Activated T-helper 1 cell treated with anti-CD3 and anti-CD28 coated beads, Interleukin-12 subunit alpha, Interleukin-12 subunit beta, Interleukin-2, Interleukin-4 antibody, amounts not matched to agents 30 ng/mL and 10 ng/mL and 1 ng/mL, durations not matched to agents 14 hours and 24 hours and 36 hours (primary cell): ENCODE data around the gene DOCK9. TPM values are rescaled to one million over a fixed set of nuclear protein-coding genes. Genes with fewer than 3 reads are reported as not detected.

Experiments used
- DNase-seq: peaks from one replicate; pipeline ENCODE4 v3.0.0; 2021; ENCODE audit warnings: low spot score
- H3K27ac Mint-ChIP-seq: one replicate; pipeline ENCODE4 v1.8.0; 2021; ENCODE audit warnings: mild to moderate bottlenecking, mixed read lengths
- H3K27me3 Mint-ChIP-seq: one replicate; pipeline ENCODE4 v1.8.0; 2022; ENCODE audit warnings: mild to moderate bottlenecking, moderate library complexity, mixed read lengths; ENCODE audit not compliant: insufficient read depth
- H3K36me3 Mint-ChIP-seq: one replicate; pipeline ENCODE4 v1.8.0; 2021; ENCODE audit warnings: low read depth, mixed read lengths
- H3K4me1 Mint-ChIP-seq: one replicate; pipeline ENCODE4 v1.8.0; 2021; ENCODE audit warnings: low read depth, mixed read lengths
- H3K4me3 Mint-ChIP-seq: one replicate; pipeline ENCODE4 v1.8.0; 2021; ENCODE audit warnings: mild to moderate bottlenecking, moderate library complexity, mixed read lengths
- H3K9me3 Mint-ChIP-seq: one replicate; pipeline ENCODE4 v1.8.0; 2021; ENCODE audit warnings: mixed read lengths
- intact Hi-C: fragments of 100-400 bp; cut with micrococcal nuclease; formaldehyde crosslinking; loops from one replicate; pipeline ENCODE4 v1.15.1; 2024
- total RNA-seq: library from RNA; stranded (reverse); gene quantifications from 2 replicates; pipeline ENCODE4 v1.2.3, GENCODE V29; 2022

Gene DOCK9
- total RNA-seq, 1 donor from 2014 or later: 36.0 TPM

- no peaks in the 10 kb centered on the region for H3K27me3 Mint-ChIP-seq
- peaks cover 13% of the 10 kb centered on the region for H3K9me3 Mint-ChIP-seq
- H3K4me3 Mint-ChIP-seq: no peak overlapping the region
- intact Hi-C loops: no loop called here
- peaks cover 40% of the 10 kb centered on the region for H3K4me1 Mint-ChIP-seq
- H3K27ac Mint-ChIP-seq: no peak overlapping the region
- no peak for DNase-seq
- peaks cover 70% of the 10 kb centered on the region for H3K36me3 Mint-ChIP-seq
Measured at GRCh38 chr13:98878486-98879126, 99.3 kb downstream of the DOCK9 start.

GRCh38 chr13:98877936-98878335 is 99.9 kb downstream of the DOCK9 start:
- Mint-ChIP-seq H3K27ac (no peak overlapping the region), H3K27me3 (no peaks in the 10 kb centered on the region), H3K4me3 (no peak overlapping the region), H3K36me3 (peaks cover 73% of the 10 kb centered on the region), H3K4me1 (peaks cover 46% of the 10 kb centered on the region), H3K9me3 (peaks cover 20% of the 10 kb centered on the region)
- intact Hi-C loops: no loop called here
- DNase-seq: no peak

- peaks cover 51% of the 10 kb centered on the region for H3K4me1 Mint-ChIP-seq
- H3K36me3 Mint-ChIP-seq: peaks cover 73% of the 10 kb centered on the region
- H3K9me3 Mint-ChIP-seq: peaks cover 23% of the 10 kb centered on the region
- intact Hi-C loops: no loop called here
- peak overlapping the region; percentile 16 for H3K4me3 Mint-ChIP-seq
- H3K27me3 Mint-ChIP-seq: no peaks in the 10 kb centered on the region
- DNase-seq: no peak
- H3K27ac Mint-ChIP-seq: no peak overlapping the region
Measured at GRCh38 chr13:98877466-98877865, 100.4 kb downstream of the DOCK9 start.

- Mint-ChIP-seq H3K4me1 (peaks cover 62% of the 10 kb centered on the region), H3K9me3 (peaks cover 23% of the 10 kb centered on the region), H3K27ac (peak overlapping the region; percentile 92), H3K36me3 (peaks cover 71% of the 10 kb centered on the region), H3K27me3 (no peaks in the 10 kb centered on the region), H3K4me3 (peak overlapping the region; percentile 64)
- no peak for DNase-seq
- intact Hi-C loops: loop anchor here (1.0 to 2.0 kb wide), 5 partner anchors 15 to 213 kb away; no protein-coding TSS in a partner anchor
Measured at GRCh38 chr13:98875146-98875729, 102.6 kb downstream of the DOCK9 start.

GRCh38 chr13:98874029-98874397 is 103.9 kb downstream of the DOCK9 start:
- Mint-ChIP-seq H3K27ac (peak overlapping the region; percentile 88), H3K9me3 (peaks cover 23% of the 10 kb centered on the region), H3K4me3 (peak overlapping the region; percentile 49), H3K4me1 (peaks cover 62% of the 10 kb centered on the region), H3K36me3 (peaks cover 60% of the 10 kb centered on the region), H3K27me3 (no peaks in the 10 kb centered on the region)
- intact Hi-C loops: loop anchor here (1.0 to 5.0 kb wide), 3 partner anchors 45 to 152 kb away; no protein-coding TSS in a partner anchor
- no peak for DNase-seq

GRCh38 chr13:98873377-98874028 is 104.4 kb downstream of the DOCK9 start:
- H3K4me1 Mint-ChIP-seq: peaks cover 65% of the 10 kb centered on the region
- no peaks in the 10 kb centered on the region for H3K27me3 Mint-ChIP-seq
- peaks cover 23% of the 10 kb centered on the region for H3K9me3 Mint-ChIP-seq
- intact Hi-C loops: loop anchor here (1.0 to 5.0 kb wide), 3 partner anchors 45 to 153 kb away; no protein-coding TSS in a partner anchor
- H3K27ac Mint-ChIP-seq: peak overlapping the region; percentile 88
- peak overlapping the region; percentile 49 for H3K4me3 Mint-ChIP-seq
- no peak for DNase-seq
- peaks cover 57% of the 10 kb centered on the region for H3K36me3 Mint-ChIP-seq

GRCh38 chr13:98871727-98872126 is 106.1 kb downstream of the DOCK9 start:
- Mint-ChIP-seq H3K36me3 (peaks cover 56% of the 10 kb centered on the region), H3K27ac (no peak overlapping the region), H3K9me3 (peaks cover 23% of the 10 kb centered on the region), H3K4me1 (peaks cover 58% of the 10 kb centered on the region), H3K4me3 (no peak overlapping the region), H3K27me3 (no peaks in the 10 kb centered on the region)
- DNase-seq: no peak
- intact Hi-C loops: loop anchor here (5.0 kb wide), 1 partner anchor 116 kb away; no protein-coding TSS in a partner anchor

GRCh38 chr13:98869408-98870090 is 108.3 kb downstream of the DOCK9 start:
- Mint-ChIP-seq H3K36me3 (peaks cover 56% of the 10 kb centered on the region), H3K9me3 (peaks cover 18% of the 10 kb centered on the region), H3K4me1 (peaks cover 43% of the 10 kb centered on the region), H3K27ac (no peak overlapping the region), H3K4me3 (no peak overlapping the region), H3K27me3 (no peaks in the 10 kb centered on the region)
- DNase-seq: no peak
- intact Hi-C loops: loop anchor here (1.0 to 5.0 kb wide), 4 partner anchors 118 to 398 kb away; no protein-coding TSS in a partner anchor

- Mint-ChIP-seq H3K4me3 (no peak overlapping the region), H3K27me3 (no peaks in the 10 kb centered on the region), H3K36me3 (peaks cover 51% of the 10 kb centered on the region), H3K27ac (no peak overlapping the region), H3K4me1 (peaks cover 36% of the 10 kb centered on the region), H3K9me3 (peaks cover 13% of the 10 kb centered on the region)
- no peak for DNase-seq
- intact Hi-C loops: loop anchor here (1.0 to 5.0 kb wide), 3 partner anchors 164 to 398 kb away; no protein-coding TSS in a partner anchor
Measured at GRCh38 chr13:98868932-98869331, 108.9 kb downstream of the DOCK9 start.

GRCh38 chr13:98866882-98867281 is 111.0 kb downstream of the DOCK9 start:
- Mint-ChIP-seq H3K36me3 (peaks cover 40% of the 10 kb centered on the region), H3K4me1 (peaks cover 20% of the 10 kb centered on the region), H3K4me3 (no peak overlapping the region), H3K27me3 (no peaks in the 10 kb centered on the region), H3K9me3 (no peaks in the 10 kb centered on the region), H3K27ac (no peak overlapping the region)
- no peak for DNase-seq
- intact Hi-C loops: loop anchor here (5.0 kb wide), 1 partner anchor 400 kb away; no protein-coding TSS in a partner anchor

- no peak for DNase-seq
- Mint-ChIP-seq H3K27ac (no peak overlapping the region), H3K27me3 (no peaks in the 10 kb centered on the region), H3K4me3 (no peak overlapping the region), H3K4me1 (no peaks in the 10 kb centered on the region), H3K36me3 (peaks cover 37% of the 10 kb centered on the region), H3K9me3 (no peaks in the 10 kb centered on the region)
- intact Hi-C loops: no loop called here
Measured at GRCh38 chr13:98860491-98860890, 117.4 kb downstream of the DOCK9 start.

- Mint-ChIP-seq H3K4me1 (peaks cover 10% of the 10 kb centered on the region), H3K9me3 (no peaks in the 10 kb centered on the region), H3K4me3 (no peak overlapping the region), H3K27ac (no peak overlapping the region), H3K36me3 (peaks cover 50% of the 10 kb centered on the region), H3K27me3 (no peaks in the 10 kb centered on the region)
- intact Hi-C loops: no loop called here
- no peak for DNase-seq
Measured at GRCh38 chr13:98858191-98858590, 119.7 kb downstream of the DOCK9 start.
